GM18867 (cell line): ENCODE data around the gene ELOB.
"Not testable (repeated sequence)": the region's sequence is repeated elsewhere in the genome, so short reads cannot be mapped to it uniquely, and the experiment has no call there.

ENCODE experiments used
- ATAC-seq: cut with Tn5 transposase; IDR thresholded peaks from one replicate; pipeline ENCODE4 v1.9.1; 2021; ENCODE audit warnings: mild to moderate bottlenecking, moderate library complexity; ENCODE audit not compliant: unreplicated experiment

ELOB gene

GRCh38 chr16:2724816-2725348 lies 52.2 kb downstream of the ELOB start:
- ATAC-seq, result no peak

- no peak for ATAC-seq
These were observed 52.9 kb downstream of the ELOB start for GRCh38 chr16:2724088-2724676.

- not testable (repeated sequence) for ATAC-seq
These were observed 55.4 kb downstream of the ELOB start for GRCh38 chr16:2721634-2722173.
